Measurements from ENCODE around the gene TGM1. TPM values are rescaled to one million over a fixed set of nuclear protein-coding genes. Genes with fewer than 3 reads are reported as not detected.
A peak's percentile ranks its signal among the peaks of the same experiment; 100 is the strongest.

TGM1 gene
- total RNA-seq, 6 experiments from 2014 or later, result 0.37 to 1.9 (median 0.77) TPM

- peak overlapping the region; percentile 43 to 64 (median 48) for H3K4me3 ChIP-seq
- H3K9me3 ChIP-seq, result no peaks in the 10 kb centered on the region
- H3K36me3 ChIP-seq, result peaks cover 0 to 17% (median 10%) of the 10 kb centered on the region in 4 donors
- WGBS (ENCODE audit: insufficient coverage, low coverage, low lambda C conversion rate, missing lambda C conversion rate), result 15% methylated on average over 2 of the region's 5 CpGs
- H3K27ac ChIP-seq, result peak overlapping the region; percentile 80 to 98 (median 93)
- ATAC-seq, result peak; percentile 19 to 54 (median 42)
- H3K4me1 ChIP-seq, result peaks cover 0 to 65% (median 31%) of the 10 kb centered on the region in 4 donors
- peak; percentile 69 to 90 (median 84) for DNase-seq
- TF ChIP-seq, protein P1, sequence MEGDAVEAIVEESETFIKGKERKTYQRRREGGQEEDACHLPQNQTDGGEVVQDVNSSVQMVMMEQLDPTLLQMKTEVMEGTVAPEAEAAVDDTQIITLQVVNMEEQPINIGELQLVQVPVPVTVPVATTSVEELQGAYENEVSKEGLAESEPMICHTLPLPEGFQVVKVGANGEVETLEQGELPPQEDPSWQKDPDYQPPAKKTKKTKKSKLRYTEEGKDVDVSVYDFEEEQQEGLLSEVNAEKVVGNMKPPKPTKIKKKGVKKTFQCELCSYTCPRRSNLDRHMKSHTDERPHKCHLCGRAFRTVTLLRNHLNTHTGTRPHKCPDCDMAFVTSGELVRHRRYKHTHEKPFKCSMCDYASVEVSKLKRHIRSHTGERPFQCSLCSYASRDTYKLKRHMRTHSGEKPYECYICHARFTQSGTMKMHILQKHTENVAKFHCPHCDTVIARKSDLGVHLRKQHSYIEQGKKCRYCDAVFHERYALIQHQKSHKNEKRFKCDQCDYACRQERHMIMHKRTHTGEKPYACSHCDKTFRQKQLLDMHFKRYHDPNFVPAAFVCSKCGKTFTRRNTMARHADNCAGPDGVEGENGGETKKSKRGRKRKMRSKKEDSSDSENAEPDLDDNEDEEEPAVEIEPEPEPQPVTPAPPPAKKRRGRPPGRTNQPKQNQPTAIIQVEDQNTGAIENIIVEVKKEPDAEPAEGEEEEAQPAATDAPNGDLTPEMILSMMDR (IDR thresholded peaks at IDR 0.05), result no peak
- no peak for TF ChIP-seq POLR2A (IDR thresholded peaks at IDR 0.05)
- intact Hi-C loops (cut with DNase I), result no loop called here
- H3K27me3 ChIP-seq, result no peaks in the 10 kb centered on the region
Observed at GRCh38 chr14:24310265-24310645, 47.3 kb upstream of the TGM1 start.

GRCh38 chr14:24309538-24310264 lies 46.7 kb upstream of the TGM1 start, which contains the start of gene LTB4R2:
Gene LTB4R2 (plus strand): TSS chr14:24310140. CDS start chr14:24310665, 525 bp downstream.
- intact Hi-C loops (cut with DNase I), result no loop called here

DNA sequence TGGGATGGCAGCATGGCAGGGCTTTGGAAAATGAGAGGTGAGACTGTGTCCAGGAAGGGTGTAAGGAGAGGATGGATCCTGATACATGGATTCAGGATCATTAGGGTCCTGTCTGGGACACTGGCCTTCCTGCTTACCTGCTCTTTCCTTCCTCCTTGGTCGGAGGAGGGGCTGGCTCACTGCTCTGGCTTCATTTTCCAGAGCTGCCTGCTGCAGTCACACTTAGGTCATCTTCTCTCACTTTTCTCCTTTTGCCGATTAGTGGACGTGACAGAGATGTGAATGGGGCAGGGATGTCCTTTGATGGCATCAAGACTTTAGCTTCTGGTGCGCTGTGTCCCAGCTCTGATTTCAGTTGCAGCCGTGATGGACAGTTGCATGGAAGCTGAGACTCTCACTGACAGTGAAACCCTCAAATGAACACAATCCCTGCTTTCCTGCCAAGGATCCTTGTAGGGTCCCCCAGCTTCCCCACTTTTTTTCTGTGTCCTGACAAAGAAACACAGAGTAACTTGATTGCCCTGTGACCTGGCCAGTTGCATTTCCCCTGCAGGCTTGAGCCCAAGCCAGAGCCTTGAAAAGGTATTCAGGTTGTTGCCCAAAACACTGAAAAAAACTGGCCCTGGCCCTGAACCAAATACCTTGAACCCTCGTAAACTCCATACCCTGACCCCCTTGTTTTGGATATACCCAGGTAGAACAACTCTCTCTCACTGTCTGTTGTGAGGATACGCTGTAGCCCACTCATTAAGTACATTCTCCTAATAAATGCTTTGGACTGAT lies 45.6 kb upstream of the TGM1 start:
- Histone ChIP-seq H3K27me3 (no peaks in the 10 kb centered on the region), H3K4me3 (peak overlapping the region in 2 of 3 donors; percentile 20 to 65), H3K4me1 (peaks cover 0 to 82% (median 36%) of the 10 kb centered on the region in 4 donors), H3K27ac (peak overlapping the region; percentile 78 to 98 (median 93)), H3K36me3 (peaks cover 4 to 34% (median 17%) of the 10 kb centered on the region in 4 donors), H3K9me3 (no peaks in the 10 kb centered on the region)
- intact Hi-C loops (cut with DNase I), result no loop called here
- 45% methylated on average over 5 of the region's 7 CpGs for WGBS (ENCODE audit: insufficient coverage, low coverage, low lambda C conversion rate, missing lambda C conversion rate)
- ATAC-seq (no peak), DNase-seq (peak in 2 of 3 donors; percentile 58 to 73)
- TF ChIP-seq POLR2A (IDR thresholded peaks at IDR 0.05), result no peak

More at GRCh38 chr14:24309538-24310264, 46.7 kb upstream of the TGM1 start, which contains the start of gene LTB4R2:
- Histone ChIP-seq H3K4me3 (peak within 1 kb of the TSS; percentile 43 to 64 (median 48)), H3K27ac (peak within 1 kb of the TSS; percentile 80 to 98 (median 93)), H3K36me3 (peaks cover 0 to 22% (median 13%) of the 10 kb centered on the region in 4 donors), H3K4me1 (peaks cover 0 to 70% (median 31%) of the 10 kb centered on the region in 4 donors), H3K9me3 (no peaks in the 10 kb centered on the region), H3K27me3 (no peaks in the 10 kb centered on the region)
- 78% methylated on average over 2 of the region's 5 CpGs for WGBS (ENCODE audit: insufficient coverage, low coverage, low lambda C conversion rate, missing lambda C conversion rate)
- DNase-seq (peak in 1 of 3 donors; percentile 53), ATAC-seq (no peak)
- no peak for TF ChIP-seq POLR2A (IDR thresholded peaks at IDR 0.05)
- TF ChIP-seq, protein P1 (IDR thresholded peaks at IDR 0.05), result no peak

DNA sequence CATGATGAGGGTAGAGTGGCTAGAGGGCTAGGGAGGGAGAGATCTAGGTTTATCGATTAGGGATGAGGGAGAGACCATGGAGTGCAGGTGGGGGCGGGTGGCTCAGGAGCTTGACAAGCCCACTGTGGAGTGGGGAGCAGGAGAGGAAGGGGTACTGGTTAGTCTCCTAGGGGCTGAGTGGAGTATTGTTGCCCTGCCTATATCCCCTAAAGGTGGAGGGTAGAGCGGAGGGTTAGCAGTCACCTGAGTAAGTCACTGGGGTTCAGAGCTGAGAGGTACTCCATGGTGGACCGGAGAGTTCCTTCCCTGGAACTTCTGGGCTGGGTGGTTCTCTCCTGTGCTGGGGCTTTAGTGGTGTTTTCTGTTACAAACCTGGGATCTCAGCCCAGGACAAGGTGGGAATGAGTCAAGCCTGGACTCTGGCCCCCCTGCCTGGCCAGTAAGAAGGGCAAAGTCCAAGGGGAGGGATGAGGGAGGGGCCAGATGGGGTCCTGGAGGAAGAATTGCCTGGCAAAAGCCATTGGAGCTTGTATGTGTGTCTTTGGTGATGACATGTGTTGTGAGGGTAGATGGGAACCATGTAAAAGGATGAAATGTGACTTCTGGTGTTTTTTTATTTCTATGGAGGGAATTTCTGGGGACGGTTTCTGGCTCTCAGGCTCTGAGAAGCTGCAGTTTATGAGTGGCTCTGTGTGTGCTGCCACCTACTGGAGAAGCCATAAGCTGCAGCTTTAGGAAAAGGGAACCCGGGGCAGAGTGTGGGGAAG lies 44.8 kb upstream of the TGM1 start, which contains the start of gene CIDEB:
TSS of gene CIDEB (minus strand) at position 403 of the 767 bp plus-strand sequence. CDS start at position 284, 119 bp downstream.
- 24% methylated on average over 6 of the region's 6 CpGs for WGBS (ENCODE audit: insufficient coverage, low coverage, low lambda C conversion rate, missing lambda C conversion rate)
- Histone ChIP-seq H3K9me3 (no peaks in the 10 kb centered on the region), H3K4me3 (peak within 1 kb of the TSS; percentile 41 to 68 (median 65)), H3K4me1 (peaks cover 0 to 88% (median 38%) of the 10 kb centered on the region in 4 donors), H3K27ac (peak within 1 kb of the TSS; percentile 78 to 98 (median 93)), H3K36me3 (peaks cover 4 to 38% (median 17%) of the 10 kb centered on the region in 4 donors), H3K27me3 (no peaks in the 10 kb centered on the region)
- intact Hi-C loops (cut with DNase I), result no loop called here
- TF ChIP-seq, protein P1 (IDR thresholded peaks at IDR 0.05), result peak; percentile 84 to 97 (median 92)
- peak; percentile 93 for TF ChIP-seq POLR2A (IDR thresholded peaks at IDR 0.05)
- DNase-seq (peak; percentile 80 to 92 (median 85)), ATAC-seq (peak; percentile 56 to 75 (median 72))

All from right lobe of liver (tissue), 6 donors.